GM04504 (cell line): ENCODE results near the gene ASB1.

Experiments used
- DNase-seq: peaks from one replicate; pipeline ENCODE4 v3.0.0-alpha.2; 2012; ENCODE audit warnings: low read depth

The ASB1 gene

GRCh38 chr2:238444242-238444641 is 17.5 kb downstream of the ASB1 start:
- no peak for DNase-seq

GRCh38 chr2:238445409-238446190 is 18.9 kb downstream of the ASB1 start:
- no peak for DNase-seq

GRCh38 chr2:238446371-238446770 is 19.6 kb downstream of the ASB1 start:
- no peak for DNase-seq

- no peak for DNase-seq
Measured at GRCh38 chr2:238448031-238448955, 21.6 kb downstream of the ASB1 start.

GRCh38 chr2:238449241-238449640 is 22.5 kb downstream of the ASB1 start:
- DNase-seq: no peak

- peak; percentile 74 for DNase-seq
Measured at GRCh38 chr2:238449909-238450417, 23.2 kb downstream of the ASB1 start.

- no peak for DNase-seq
Measured at GRCh38 chr2:238450440-238450861, 23.7 kb downstream of the ASB1 start.

GRCh38 chr2:238453842-238454241 is 27.1 kb downstream of the ASB1 start:
- DNase-seq: no peak

GRCh38 chr2:238456449-238456848 is 29.7 kb downstream of the ASB1 start:
- DNase-seq: no peak

- DNase-seq: no peak
Measured at GRCh38 chr2:238456970-238457926, 30.5 kb downstream of the ASB1 start.

- no peak for DNase-seq
Measured at GRCh38 chr2:238457927-238458324, 31.2 kb downstream of the ASB1 start.

- DNase-seq: no peak
Measured at GRCh38 chr2:238458651-238459050, 31.9 kb downstream of the ASB1 start.

GRCh38 chr2:238459081-238459629 is 32.4 kb downstream of the ASB1 start:
- DNase-seq: peak; percentile 48

GRCh38 chr2:238461051-238461450 is 34.3 kb downstream of the ASB1 start:
- no peak for DNase-seq

- no peak for DNase-seq
Measured at GRCh38 chr2:238461491-238461890, 34.8 kb downstream of the ASB1 start.

- no peak for DNase-seq
Measured at GRCh38 chr2:238461916-238462315, 35.2 kb downstream of the ASB1 start.

- DNase-seq: peak; percentile 20
Measured at GRCh38 chr2:238462782-238463396, 36.2 kb downstream of the ASB1 start.

GRCh38 chr2:238464389-238464788 is 37.7 kb downstream of the ASB1 start:
- DNase-seq: no peak

- DNase-seq: no peak
Measured at GRCh38 chr2:238465487-238466242, 38.9 kb downstream of the ASB1 start.

GRCh38 chr2:238466243-238466756 is 39.6 kb downstream of the ASB1 start:
- DNase-seq: no peak
